GM19372 (cell line): Measurements from ENCODE around the gene HEXIM1.

Experiments used
- ATAC-seq: cut with Tn5 transposase; IDR thresholded peaks from one replicate; pipeline ENCODE4 v1.9.1; 2021; ENCODE audit warnings: mild to moderate bottlenecking, low read depth, moderate library complexity; ENCODE audit not compliant: unreplicated experiment

The HEXIM1 gene

DNA sequence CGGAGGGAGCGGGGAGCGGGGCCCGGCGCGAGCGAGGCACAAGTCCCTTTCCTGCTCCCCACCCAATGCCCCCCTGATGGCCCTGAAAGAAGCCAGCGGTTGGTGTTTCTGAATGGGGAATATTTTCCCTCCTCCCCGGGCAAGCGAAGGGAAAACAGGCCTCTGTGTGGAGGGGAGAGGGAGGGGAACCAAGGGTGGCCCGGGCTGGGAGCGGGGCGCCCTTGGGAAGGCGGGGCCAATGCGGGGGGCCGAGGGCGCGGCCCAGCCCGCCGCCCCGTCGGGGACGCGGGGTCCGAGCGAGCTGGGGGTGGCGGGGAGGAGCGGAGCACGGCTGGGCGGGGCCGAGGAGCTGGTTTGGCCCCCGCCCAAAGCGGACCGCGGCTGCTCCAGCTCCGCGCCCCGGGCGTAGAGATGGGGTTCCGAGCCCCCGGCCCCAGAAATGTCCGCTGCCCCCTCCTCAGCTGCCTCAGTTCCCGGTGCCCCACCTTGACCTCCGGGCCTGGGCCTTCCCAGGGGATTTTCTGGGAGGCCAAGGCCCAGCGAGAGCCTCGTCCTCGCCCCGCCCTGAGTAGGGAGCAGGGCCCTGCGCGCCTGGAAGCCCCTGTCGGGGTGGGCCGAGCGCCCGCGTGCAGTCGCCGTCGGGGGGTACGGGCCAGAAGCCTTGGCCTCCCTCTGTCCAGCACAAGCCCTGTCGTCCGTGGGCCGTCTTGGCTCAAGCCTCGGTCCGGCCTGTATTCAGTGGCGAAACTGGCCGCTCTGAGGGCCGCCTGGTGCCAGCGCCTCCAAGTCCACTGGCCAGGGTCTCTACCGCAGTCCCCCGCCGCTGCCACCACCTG is 3.9 kb upstream of the HEXIM1 start:
- ATAC-seq, result no peak

GRCh38 chr17:45145035-45145389 is 3.3 kb upstream of the HEXIM1 start:
- no peak for ATAC-seq

DNA sequence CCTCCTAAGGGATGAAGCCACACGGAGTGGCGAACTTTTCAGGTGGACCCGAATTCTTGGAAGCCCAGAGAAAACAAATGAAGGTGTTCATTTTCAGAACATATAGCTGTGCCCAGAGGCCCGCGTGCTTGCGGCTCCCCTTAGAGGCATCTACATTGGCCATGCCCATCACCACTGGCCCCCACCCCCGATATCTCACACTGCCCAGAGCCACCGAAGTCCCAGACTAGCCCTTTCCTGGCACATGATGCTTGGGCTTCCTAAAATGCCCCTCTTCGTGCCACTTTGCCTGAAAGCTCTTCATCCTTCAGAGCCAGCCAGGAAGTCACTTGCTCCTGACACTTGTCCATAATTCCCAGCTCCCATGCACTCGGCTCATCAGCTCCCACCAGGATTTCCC is 2.1 kb upstream of the HEXIM1 start:
- ATAC-seq, result no peak

- ATAC-seq, result no peak
Measured at GRCh38 chr17:45146592-45146889, 1.7 kb upstream of the HEXIM1 start.

- ATAC-seq, result no peak
Measured at GRCh38 chr17:45146890-45147580, 1.2 kb upstream of the HEXIM1 start.

GRCh38 chr17:45147581-45148182 is 593 bp upstream of the HEXIM1 start:
- no peak for ATAC-seq

DNA sequence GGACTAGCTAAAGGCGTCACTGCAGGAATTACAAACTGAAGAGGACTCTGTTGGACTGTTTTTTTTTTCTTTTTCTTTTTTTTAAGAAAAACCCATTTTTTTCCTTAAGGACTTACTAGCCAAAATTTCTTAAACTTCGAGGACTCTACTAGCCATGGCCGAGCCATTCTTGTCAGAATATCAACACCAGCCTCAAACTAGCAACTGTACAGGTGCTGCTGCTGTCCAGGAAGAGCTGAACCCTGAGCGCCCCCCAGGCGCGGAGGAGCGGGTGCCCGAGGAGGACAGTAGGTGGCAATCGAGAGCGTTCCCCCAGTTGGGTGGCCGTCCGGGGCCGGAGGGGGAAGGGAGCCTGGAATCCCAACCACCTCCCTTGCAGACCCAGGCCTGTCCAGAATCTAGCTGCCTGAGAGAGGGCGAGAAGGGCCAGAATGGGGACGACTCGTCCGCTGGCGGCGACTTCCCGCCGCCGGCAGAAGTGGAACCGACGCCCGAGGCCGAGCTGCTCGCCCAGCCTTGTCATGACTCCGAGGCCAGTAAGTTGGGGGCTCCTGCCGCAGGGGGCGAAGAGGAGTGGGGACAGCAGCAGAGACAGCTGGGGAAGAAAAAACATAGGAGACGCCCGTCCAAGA is 878 bp downstream of the HEXIM1 start:
- ATAC-seq, result peak; percentile 22

- no peak for ATAC-seq
Measured at GRCh38 chr17:45149669-45150664, 1.7 kb downstream of the HEXIM1 start.

- no peak for ATAC-seq
Measured at GRCh38 chr17:45150911-45151809, 2.9 kb downstream of the HEXIM1 start.

- ATAC-seq, result no peak
Measured at GRCh38 chr17:45155029-45155428, 6.8 kb downstream of the HEXIM1 start.

DNA sequence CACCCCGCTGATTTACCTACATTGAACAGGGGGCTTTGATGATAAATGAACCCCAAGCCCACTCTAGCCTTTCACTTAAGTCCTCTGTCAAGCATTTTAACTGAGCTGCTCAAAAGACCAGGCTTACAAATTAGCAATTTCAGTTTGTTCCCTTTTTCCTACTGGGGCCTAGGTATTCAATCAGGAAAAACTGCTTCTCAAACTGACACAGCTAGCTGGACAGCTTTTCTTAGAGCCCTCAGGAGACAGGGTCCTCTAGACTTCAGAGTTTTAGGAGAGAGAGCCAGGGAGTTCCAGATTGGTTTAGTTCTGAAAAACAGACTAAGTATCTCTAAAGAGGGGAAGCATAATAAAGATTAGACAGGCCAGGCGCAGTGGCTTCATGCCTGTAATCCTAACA is 7.2 kb downstream of the HEXIM1 start:
- ATAC-seq, result no peak

DNA sequence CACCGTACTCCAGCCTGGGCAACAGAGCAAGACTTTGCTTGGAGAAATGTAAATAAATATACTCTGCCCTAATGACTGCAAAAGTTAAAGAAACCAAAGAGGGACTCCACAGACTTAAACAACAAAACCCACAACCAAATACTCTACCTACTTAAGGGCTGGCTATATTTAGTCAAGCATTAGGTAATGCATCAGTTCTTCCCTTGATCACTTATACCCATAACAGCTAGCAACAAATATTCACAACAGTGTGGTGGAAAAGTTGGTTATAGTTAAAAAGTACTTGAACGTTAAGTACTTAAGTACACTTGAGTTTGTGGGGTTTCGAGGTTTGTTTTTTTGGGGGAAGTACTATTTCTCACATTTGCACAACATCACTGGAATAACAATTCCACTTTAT is 8.0 kb downstream of the HEXIM1 start:
- ATAC-seq, result no peak

DNA sequence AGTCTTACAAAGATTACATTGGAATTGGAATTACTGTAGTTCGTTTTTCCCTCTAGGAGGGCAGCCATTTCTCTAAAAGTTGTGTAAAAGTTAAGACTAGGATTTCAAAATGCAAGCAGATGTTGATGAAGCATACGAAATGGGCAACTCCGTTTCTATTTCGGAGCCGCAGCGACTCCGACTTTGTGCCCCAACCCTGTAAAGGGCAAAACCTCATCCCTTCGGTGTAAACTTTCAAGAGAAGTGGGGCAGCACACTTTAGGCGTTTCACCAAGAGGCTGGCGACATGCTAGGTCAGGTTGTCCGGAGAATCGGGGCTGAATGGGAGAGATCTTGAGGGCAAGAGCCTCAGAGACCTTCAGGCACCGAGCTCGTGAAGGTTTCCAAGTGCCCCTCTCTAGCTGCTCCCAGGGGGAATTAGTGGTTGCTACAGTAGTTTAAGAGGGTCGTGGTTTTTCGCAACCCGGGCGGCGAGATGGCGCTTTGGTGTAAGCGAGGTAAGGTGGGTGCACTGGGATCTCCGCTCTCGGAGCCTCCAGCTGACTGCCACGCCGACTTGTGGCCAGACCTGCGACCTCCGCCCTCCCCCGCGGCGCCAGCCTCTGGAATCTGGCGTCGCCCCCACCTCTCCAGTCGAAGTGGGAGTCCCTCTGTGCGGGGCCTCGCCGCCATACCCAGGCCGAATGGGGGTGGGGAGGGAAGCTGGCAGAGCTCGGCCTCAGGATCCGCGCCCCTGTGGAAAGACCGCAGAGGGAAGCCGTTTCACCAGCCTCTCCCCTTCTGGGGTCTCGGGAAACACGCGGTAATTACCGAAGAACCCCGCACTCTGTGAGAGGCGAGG is 12.4 kb downstream of the HEXIM1 start:
- ATAC-seq, result peak; percentile 3

GRCh38 chr17:45161288-45162024 is 13.2 kb downstream of the HEXIM1 start, which contains the start of gene HEXIM2:
Gene HEXIM2, plus strand, starts transcription at chr17:45161875. Its CDS starts 919 bp downstream, at chr17:45162794.
- peak; percentile 87 for ATAC-seq

- no peak for ATAC-seq
Measured at GRCh38 chr17:45162025-45162687, 13.9 kb downstream of the HEXIM1 start.

- no peak for ATAC-seq
Measured at GRCh38 chr17:45164734-45165269, 16.5 kb downstream of the HEXIM1 start.
